ENCODE measurements around the gene SMIM36.
"Not testable (repeated sequence)": the region's sequence is repeated elsewhere in the genome, so short reads cannot be mapped to it uniquely, and the experiment has no call there.

Gene SMIM36

DNA sequence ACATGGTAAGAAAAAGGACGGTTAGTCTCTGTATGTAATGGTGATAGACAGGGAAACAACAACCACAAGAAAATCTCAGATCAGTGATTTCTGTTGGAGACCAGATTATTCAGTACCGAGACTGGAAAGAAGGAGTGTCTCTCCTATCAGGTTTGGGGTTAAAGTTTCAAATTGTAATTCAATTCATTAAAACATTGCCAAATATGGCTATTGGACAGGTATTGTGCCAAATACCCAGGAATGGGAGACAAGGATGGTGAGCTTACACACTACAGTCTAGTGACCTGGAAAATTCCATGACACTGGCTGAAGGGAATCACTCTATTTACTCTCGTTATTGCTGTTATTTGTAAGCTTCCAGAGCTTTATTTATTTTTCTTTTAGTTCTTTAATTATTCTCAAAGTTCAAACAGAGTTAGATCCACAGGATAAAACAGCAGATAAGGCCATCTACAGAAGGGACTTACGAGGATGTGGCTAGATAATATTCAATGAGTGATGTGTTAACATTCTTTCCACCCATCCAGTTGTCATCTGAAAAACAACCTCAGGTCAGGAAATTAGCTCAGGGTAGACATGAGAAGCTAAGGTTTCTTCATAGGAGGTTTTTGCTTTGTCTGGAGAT lies 64.6 kb downstream of the SMIM36 start:
- in situ Hi-C loops (cut with HindIII; ENCODE audit: low pct_unique_long_range_greater_than_20kb, low sequenced_read_pairs) = no loop called here
- no peak for TF ChIP-seq JUND (IDR thresholded peaks at IDR 0.05; ENCODE audit: low read depth)
- DNase-seq (ENCODE audit: low read depth in 1 of 2, low spot score in 1 of 2) = no peak

DNA sequence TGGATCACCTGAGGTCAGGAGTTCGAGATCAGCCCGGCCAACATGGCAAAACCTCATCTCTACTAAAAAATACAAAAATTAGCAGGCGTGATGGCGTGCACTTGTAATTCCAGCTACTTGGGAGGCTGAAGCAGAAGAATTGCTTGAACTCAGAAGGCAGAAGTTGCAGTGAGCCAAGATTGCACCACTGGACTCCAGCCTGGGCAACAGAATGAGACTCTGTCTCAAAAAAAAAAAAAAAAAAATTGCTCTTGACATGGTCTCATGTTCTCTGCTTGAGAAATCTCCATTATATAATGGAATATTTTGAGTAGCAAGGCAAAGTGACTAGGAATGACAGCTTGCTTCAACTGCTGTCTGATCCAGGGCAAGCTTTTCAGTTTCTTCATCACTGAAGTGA lies 65.2 kb downstream of the SMIM36 start:
- DNase-seq (ENCODE audit: low read depth in 1 of 2, low spot score in 1 of 2); in situ Hi-C loops (cut with HindIII; ENCODE audit: low pct_unique_long_range_greater_than_20kb, low sequenced_read_pairs): not testable (repeated sequence)

DNA sequence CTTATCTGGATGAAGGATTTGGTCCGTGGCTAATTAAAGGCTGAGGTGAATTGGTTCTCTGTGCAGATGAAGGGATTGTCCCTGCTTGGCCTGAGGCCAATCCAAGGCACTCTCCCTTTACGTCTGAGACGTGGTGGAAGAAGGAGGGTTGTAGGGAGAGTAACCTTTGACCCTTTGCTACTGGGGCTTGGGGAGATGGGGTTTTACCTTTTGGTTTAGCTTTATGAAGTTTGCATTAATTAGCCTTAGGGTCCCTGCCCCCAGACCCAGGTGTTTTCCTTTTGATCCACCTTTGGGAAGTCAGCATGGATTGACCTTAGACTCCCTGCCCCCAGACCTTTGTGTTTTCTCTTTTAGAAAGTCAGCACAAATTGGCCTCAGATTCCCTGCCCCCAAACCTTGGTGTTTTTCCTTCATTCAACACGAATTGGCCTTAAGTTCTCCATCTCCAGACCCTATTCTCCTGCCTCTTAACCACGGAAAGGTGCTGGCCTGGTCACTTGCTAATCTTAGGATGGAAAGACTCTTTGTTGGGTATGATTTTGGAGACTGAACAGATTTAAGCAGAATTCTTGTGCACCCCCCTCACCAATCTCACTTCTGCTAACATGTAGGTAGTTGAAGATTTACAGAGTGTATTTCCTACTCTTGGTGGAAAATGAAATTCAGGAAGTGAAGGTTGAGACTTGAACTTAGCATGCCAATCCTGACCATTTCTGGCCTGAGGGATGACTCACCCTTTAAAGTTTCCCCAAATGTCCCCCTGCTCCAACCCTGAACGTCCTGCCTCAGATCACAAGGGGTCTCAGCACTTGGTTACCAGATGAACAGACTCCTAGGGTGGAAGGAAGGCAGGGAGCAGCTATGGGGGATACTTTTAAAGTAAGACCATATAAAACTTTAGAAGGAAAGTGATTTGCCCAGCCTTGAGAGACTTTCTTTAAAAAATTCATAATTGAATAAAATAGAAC lies 66.5 kb downstream of the SMIM36 start:
- in situ Hi-C loops (cut with HindIII; ENCODE audit: low pct_unique_long_range_greater_than_20kb, low sequenced_read_pairs) = no loop called here
- DNase-seq (ENCODE audit: low read depth in 1 of 2, low spot score in 1 of 2) = no peak
- no peak for TF ChIP-seq JUND (IDR thresholded peaks at IDR 0.05; ENCODE audit: low read depth)

DNA sequence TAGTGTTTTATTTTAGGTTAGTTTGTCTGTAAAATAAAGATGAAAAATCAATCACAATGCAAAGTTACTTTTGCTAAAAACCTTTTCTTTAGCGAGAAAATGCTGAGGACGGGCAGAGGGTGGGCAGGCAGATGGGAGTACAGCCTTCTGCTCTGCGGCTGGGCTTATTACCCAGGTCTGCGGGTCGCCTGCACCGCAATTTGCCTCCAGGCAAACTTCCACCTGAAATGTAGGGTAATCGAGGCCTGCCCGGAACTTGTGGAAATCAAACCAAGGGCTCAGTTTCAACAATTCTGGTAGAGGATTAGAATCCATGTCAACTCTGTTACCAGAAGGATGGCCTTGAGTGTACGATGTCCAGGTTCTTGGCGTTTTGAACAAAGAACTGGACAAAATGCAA lies 67.3 kb downstream of the SMIM36 start:
- in situ Hi-C loops (cut with HindIII; ENCODE audit: low pct_unique_long_range_greater_than_20kb, low sequenced_read_pairs) = no loop called here
- DNase-seq (ENCODE audit: low read depth in 1 of 2, low spot score in 1 of 2) = no peak
- TF ChIP-seq JUND (IDR thresholded peaks at IDR 0.05; ENCODE audit: low read depth) = no peak

DNA sequence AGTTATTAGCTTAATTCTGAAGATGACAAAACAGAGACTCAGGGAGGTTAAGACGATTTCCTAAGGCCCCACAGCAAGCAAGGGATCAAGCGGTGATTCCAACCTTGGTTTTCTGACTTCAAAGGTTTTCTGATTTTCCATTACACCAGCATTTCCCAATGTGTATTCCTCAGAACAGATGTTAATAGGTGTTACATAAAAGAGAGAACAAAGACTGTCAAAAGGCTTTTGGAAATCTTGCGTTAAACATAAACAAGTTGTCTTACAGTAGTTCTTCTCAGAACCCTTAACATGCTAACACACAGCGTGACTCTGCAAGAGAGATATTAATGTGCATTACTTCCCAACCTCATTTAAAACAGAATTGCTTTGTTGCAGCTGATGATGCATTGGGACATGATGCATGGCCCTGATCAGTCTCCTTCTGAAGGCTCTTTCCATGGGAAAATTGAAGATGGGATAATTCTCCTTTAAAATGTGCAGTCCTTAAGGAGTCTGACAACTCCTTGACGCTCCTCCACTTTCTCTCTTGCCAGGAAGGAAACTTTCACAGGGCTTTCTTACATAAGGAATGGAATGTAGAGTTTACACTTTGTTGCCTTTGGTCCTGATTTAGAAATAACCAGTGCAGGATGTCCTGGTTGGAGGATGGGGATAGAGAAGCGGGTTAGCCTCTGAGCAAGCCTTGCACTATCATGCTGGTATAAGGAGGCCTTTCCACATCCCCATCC lies 68.1 kb downstream of the SMIM36 start:
- no peak for DNase-seq (ENCODE audit: low read depth in 1 of 2, low spot score in 1 of 2)
- TF ChIP-seq JUND (IDR thresholded peaks at IDR 0.05; ENCODE audit: low read depth) = no peak
- in situ Hi-C loops (cut with HindIII; ENCODE audit: low pct_unique_long_range_greater_than_20kb, low sequenced_read_pairs) = no loop called here

DNA sequence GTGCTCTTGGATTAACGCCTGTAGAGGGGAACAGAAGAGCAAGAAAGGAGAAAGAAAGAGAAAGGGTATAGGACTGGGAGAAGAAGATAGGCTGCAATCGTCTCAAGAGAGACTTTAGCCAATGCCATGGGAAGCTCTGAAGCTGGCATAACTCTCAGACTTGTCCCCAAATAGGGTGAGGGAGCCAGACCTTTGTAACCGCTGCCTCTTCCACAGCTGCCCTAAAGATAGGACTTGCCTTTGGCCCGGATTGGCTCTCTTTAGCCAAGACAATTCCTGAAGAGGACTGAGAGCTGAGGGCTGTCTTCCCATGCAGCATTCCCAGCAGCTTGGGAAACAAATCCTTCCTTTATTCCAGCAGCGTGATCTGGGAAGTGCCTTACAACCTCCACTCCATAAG lies 68.8 kb downstream of the SMIM36 start:
- in situ Hi-C loops (cut with HindIII; ENCODE audit: low pct_unique_long_range_greater_than_20kb, low sequenced_read_pairs) = no loop called here
- DNase-seq (ENCODE audit: low read depth in 1 of 2, low spot score in 1 of 2) = no peak
- no peak for TF ChIP-seq JUND (IDR thresholded peaks at IDR 0.05; ENCODE audit: low read depth)

DNA sequence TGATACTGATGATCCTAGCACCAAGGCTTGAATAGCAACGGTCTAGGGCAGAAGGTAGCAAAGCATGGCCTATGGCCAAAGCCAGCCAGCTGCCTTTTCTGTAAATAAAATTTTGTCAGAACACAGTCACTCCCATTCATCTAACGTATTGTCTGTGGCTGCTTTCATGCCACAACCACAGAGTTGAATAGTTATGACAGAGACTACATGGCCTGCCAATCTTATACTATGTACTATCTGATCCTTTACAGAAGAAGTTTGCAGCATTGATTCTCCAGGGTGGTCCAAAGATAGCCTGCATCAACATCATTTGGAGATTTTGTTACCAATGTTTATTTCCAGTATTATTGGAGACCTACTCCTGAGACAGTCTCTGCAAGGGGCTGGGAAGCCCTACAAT lies 69.7 kb downstream of the SMIM36 start:
- DNase-seq (ENCODE audit: low read depth in 1 of 2, low spot score in 1 of 2) = no peak
- TF ChIP-seq JUND (IDR thresholded peaks at IDR 0.05; ENCODE audit: low read depth) = no peak
- in situ Hi-C loops (cut with HindIII; ENCODE audit: low pct_unique_long_range_greater_than_20kb, low sequenced_read_pairs) = no loop called here

DNA sequence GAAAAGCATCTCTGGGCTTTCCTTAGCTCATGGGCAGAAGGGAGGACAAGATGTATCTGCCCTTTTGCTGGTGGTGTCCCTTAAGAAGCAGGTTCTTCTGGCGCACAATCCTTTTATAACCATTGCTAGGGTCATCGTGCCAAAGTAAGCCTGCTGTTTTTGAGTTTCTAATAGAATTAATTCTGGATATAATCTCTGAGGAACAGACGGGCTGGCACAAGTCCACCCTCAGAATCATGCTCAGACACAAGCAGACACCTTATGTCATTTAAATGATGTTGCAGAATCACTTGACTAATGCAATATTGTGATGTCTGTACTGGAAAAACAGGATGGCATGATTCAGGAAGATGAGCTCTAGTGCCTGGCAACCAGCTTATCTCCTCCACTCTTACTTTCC lies 70.9 kb downstream of the SMIM36 start:
- in situ Hi-C loops (cut with HindIII; ENCODE audit: low pct_unique_long_range_greater_than_20kb, low sequenced_read_pairs) = no loop called here
- no peak for TF ChIP-seq JUND (IDR thresholded peaks at IDR 0.05; ENCODE audit: low read depth)
- DNase-seq (ENCODE audit: low read depth in 1 of 2, low spot score in 1 of 2) = no peak

DNA sequence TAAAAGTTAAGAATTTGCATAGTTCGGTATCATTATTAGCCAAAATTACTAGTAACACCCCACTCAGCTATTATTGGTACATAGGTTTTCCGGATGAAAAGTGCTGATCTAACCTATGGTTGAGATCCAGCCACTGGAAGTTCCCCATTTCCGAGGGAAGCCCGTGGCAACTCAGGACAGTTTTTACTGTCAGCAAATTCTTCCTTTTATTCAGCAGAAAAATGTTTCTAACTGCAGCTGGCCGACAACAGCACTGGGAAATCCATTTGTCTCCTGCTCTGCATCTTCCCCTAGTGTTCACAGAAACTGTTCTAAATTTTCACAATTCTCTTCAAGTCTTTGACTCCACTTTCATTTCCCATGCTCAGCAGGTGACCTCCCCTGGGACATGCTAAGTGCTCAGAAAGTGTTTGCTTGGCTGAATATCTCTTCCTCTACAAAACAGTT lies 74.1 kb downstream of the SMIM36 start:
- no peak for DNase-seq (ENCODE audit: low read depth in 1 of 2, low spot score in 1 of 2)
- TF ChIP-seq JUND (IDR thresholded peaks at IDR 0.05; ENCODE audit: low read depth) = no peak
- in situ Hi-C loops (cut with HindIII; ENCODE audit: low pct_unique_long_range_greater_than_20kb, low sequenced_read_pairs) = no loop called here

DNA sequence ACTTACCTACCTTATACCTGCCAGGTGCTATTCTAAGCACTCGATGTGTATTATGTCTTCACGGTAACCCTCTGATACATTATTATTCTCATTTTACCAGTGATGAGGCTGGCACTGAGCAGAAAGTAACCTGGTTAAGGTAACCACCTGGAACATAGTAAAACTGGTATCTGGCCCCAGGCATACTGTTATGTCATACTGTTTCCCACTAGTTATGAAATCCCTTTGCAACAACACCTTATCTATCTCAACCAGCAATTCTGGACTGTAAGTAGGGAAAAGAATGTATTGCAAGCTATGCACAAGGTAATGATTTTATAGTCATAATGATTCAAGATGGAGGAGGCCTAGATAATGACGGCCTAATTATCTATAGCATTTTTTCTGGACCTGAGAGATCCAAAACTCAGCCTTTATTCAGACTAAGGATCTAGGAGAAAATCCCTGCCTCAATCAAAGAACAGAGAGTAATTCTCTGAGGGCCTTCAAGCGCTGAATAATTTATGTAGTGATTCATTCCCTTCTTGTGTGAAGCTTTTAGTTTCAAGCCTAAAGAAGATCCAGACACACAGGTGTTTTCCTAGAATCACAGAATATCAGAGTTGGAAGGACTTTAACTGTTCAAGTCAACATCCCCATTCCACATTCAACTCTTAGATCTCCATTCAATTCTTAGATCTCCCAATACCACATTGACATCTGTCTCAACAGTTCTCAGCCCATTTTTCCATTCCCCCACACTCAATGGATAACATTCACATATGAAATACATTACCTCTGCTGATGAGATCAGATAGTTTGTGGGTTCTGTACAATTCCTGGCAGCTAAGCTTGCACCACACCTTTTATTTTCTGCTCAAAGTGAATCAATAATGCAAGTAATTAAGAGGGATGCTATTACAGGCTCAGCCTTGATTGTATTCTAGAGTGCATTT lies 74.8 kb downstream of the SMIM36 start:
- peak in 1 of 2 experiments; percentile 43 for DNase-seq (ENCODE audit: low read depth in 1 of 2, low spot score in 1 of 2)
- TF ChIP-seq JUND (IDR thresholded peaks at IDR 0.05; ENCODE audit: low read depth) = no peak
- in situ Hi-C loops (cut with HindIII; ENCODE audit: low pct_unique_long_range_greater_than_20kb, low sequenced_read_pairs) = no loop called here

DNA sequence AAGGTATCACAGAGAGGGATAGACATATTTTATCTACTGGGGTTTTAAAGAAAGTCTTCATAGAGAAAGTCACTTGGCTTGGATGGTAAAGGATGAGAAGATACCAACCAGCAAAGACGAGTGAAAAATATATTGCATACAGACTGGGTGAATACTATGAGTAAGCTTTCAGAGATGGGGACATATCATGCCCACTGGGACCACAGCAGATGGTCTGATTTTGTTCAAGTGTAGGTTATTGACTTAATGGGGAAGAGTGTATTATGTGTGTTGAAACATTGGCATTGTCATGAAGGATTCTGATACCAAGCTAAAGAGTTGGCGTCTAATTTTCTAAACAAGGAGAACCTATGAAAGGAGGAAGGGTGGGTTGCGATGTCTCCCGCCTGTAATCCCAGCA lies 75.8 kb downstream of the SMIM36 start:
- TF ChIP-seq JUND (IDR thresholded peaks at IDR 0.05; ENCODE audit: low read depth) = no peak
- in situ Hi-C loops (cut with HindIII; ENCODE audit: low pct_unique_long_range_greater_than_20kb, low sequenced_read_pairs) = no loop called here
- no peak for DNase-seq (ENCODE audit: low read depth in 1 of 2, low spot score in 1 of 2)

DNA sequence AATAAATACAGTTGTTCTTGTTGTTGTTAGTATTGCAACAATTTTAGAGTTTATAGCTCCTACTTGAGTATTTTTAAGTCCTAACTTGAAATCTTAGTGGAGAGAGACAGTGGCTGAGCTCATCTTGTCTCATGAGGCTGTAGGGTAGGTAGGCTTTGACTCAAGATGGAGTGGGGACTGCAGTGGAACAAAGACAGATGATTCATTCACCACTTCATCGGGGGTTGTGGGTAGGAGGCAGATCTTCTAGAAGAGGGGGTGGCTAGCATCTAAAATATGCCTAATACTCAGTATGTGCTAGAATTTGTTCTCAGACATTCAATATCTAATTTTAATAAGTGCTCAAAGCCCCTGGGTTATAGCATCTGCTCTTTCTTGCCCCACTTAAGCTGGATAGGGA lies 76.5 kb downstream of the SMIM36 start:
- TF ChIP-seq JUND (IDR thresholded peaks at IDR 0.05; ENCODE audit: low read depth) = no peak
- no peak for DNase-seq (ENCODE audit: low read depth in 1 of 2, low spot score in 1 of 2)
- in situ Hi-C loops (cut with HindIII; ENCODE audit: low pct_unique_long_range_greater_than_20kb, low sequenced_read_pairs) = no loop called here

Data from T47D (cell line).